ENCODE measurements around the gene NFATC3. TPM values are rescaled to one million over a fixed set of nuclear protein-coding genes. Genes with fewer than 3 reads are reported as not detected.
"Not testable (repeated sequence)": the region's sequence is repeated elsewhere in the genome, so short reads cannot be mapped to it uniquely, and the experiment has no call there.

NFATC3 gene
- total RNA-seq, 1 experiment from 2014 or later = 43.9 TPM

- POLR2A ChIA-PET = interaction anchor here (0.5 kb wide), 1 partner anchor 13 kb away, joined by 3 read pairs; no protein-coding TSS in a partner anchor
- H3K36me3 Mint-ChIP-seq (ENCODE audit: insufficient read depth, unreplicated experiment) = peaks cover 18% of the 10 kb centered on the region
- CTCF ChIA-PET = no interaction called here
- H3K4me3 Mint-ChIP-seq (ENCODE audit: unreplicated experiment) = no peak overlapping the region
- H3K4me1 Mint-ChIP-seq (ENCODE audit: low read depth, unreplicated experiment) = peaks cover 6% of the 10 kb centered on the region
- H3K27me3 Mint-ChIP-seq (ENCODE audit: insufficient read depth, unreplicated experiment) = no peaks in the 10 kb centered on the region
- intact Hi-C loops (cut with micrococcal nuclease; ENCODE audit: unreplicated experiment) = no loop called here
- no peak for TF ChIP-seq CTCF (IDR thresholded peaks at IDR 0.05; ENCODE audit: insufficient read depth in 1 of 2, low read depth in 1 of 2, low read length in 1 of 2, severe bottlenecking in 1 of 2, unreplicated experiment in 1 of 2)
- DNase-seq = no peak
- Histone ChIP-seq H3K4me3 (ENCODE audit: low read depth, low read length) (no peak overlapping the region), H3K36me3 (ENCODE audit: control insufficient read depth, insufficient read depth, low read length) (no peaks in the 10 kb centered on the region; the same call in 1 of the 2 replicates), H3K4me1 (no peaks in the 10 kb centered on the region), H3K27me3 (replicated peaks; ENCODE audit: control insufficient read depth, insufficient read depth, low read length) (no peaks in the 10 kb centered on the region), H3K9me3 (no peaks in the 10 kb centered on the region; the same call in 1 of the 2 replicates)
- no TSS peak for BruUV-seq (replicated peaks)
- H3K9me3 Mint-ChIP-seq (ENCODE audit: unreplicated experiment) = no peaks in the 10 kb centered on the region
- H3K27ac Mint-ChIP-seq (ENCODE audit: unreplicated experiment) = no peak overlapping the region
Measured at GRCh38 chr16:68162413-68162812, 77.2 kb downstream of the NFATC3 start.

DNA sequence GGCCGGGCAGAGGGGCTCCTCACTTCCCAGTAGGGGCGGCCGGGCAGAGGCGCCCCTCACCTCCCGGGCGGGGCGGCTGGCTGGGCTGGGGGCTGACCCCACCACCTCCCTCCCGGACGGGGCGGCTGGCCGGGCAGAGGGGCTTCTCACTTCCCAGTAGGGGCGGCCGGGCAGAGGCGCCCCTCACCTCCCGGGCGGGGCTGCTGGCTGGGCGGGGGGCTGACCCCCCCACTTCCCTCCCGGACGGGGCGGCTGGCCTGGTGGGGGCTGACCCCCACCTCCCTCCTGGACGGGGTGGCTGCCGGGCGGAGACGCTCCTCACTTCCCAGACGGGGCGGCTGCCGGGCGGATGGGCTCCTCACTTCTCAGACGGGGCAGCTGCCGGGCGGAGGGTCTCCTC is 78.1 kb downstream of the NFATC3 start:
- intact Hi-C loops (cut with micrococcal nuclease; ENCODE audit: unreplicated experiment); H3K27me3 Mint-ChIP-seq (ENCODE audit: insufficient read depth, unreplicated experiment); BruUV-seq (replicated peaks); H3K27ac Mint-ChIP-seq (ENCODE audit: unreplicated experiment); H3K4me3 Mint-ChIP-seq (ENCODE audit: unreplicated experiment); POLR2A ChIA-PET; H3K36me3 ChIP-seq (ENCODE audit: control insufficient read depth, insufficient read depth, low read length); CTCF ChIA-PET; H3K4me1 ChIP-seq; DNase-seq; H3K27me3 ChIP-seq (replicated peaks; ENCODE audit: control insufficient read depth, insufficient read depth, low read length); H3K4me3 ChIP-seq (ENCODE audit: low read depth, low read length); H3K4me1 Mint-ChIP-seq (ENCODE audit: low read depth, unreplicated experiment); H3K9me3 Mint-ChIP-seq (ENCODE audit: unreplicated experiment); H3K9me3 ChIP-seq: not testable (repeated sequence)
- H3K36me3 Mint-ChIP-seq (ENCODE audit: insufficient read depth, unreplicated experiment) = peaks cover 18% of the 10 kb centered on the region

DNA sequence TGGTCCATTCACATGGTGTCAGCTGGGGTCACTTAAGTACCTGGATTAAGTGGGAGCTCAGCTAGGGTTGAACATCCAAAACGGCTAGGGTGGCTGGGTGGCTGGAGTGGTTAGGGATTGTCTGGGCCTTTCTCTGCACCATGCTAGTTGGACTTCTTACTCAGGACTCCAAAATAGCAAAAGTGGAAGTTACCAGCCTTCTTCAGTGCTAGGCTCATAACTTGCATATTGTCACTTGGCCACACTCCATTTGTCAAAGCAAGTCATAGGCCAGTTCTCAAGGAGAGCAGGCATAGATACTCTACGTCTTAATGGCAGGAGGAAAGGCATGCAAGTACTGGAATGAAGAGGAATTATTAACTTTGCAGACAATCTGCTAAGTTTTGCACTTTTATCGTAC is 81.1 kb downstream of the NFATC3 start:
- intact Hi-C loops (cut with micrococcal nuclease; ENCODE audit: unreplicated experiment) = no loop called here
- no peak overlapping the region for H3K4me3 Mint-ChIP-seq (ENCODE audit: unreplicated experiment)
- ChIA-PET CTCF (no interaction called here), POLR2A (interaction anchor here (0.5 to 0.6 kb wide), 2 partner anchors 51 to 135 kb away, joined by 3 to 4 read pairs; no protein-coding TSS in a partner anchor)
- no peak for TF ChIP-seq CTCF (IDR thresholded peaks at IDR 0.05; ENCODE audit: insufficient read depth in 1 of 2, low read depth in 1 of 2, low read length in 1 of 2, severe bottlenecking in 1 of 2, unreplicated experiment in 1 of 2)
- no peak overlapping the region for H3K27ac Mint-ChIP-seq (ENCODE audit: unreplicated experiment)
- H3K9me3 Mint-ChIP-seq (ENCODE audit: unreplicated experiment) = no peaks in the 10 kb centered on the region
- no peaks in the 10 kb centered on the region for H3K27me3 Mint-ChIP-seq (ENCODE audit: insufficient read depth, unreplicated experiment)
- peaks cover 16% of the 10 kb centered on the region for H3K36me3 Mint-ChIP-seq (ENCODE audit: insufficient read depth, unreplicated experiment)
- Histone ChIP-seq H3K27me3 (replicated peaks; ENCODE audit: control insufficient read depth, insufficient read depth, low read length) (no peaks in the 10 kb centered on the region), H3K4me3 (ENCODE audit: low read depth, low read length) (no peak overlapping the region), H3K4me1 (no peaks in the 10 kb centered on the region), H3K9me3 (no peaks in the 10 kb centered on the region; the same call in 1 of the 2 replicates), H3K36me3 (ENCODE audit: control insufficient read depth, insufficient read depth, low read length) (no peaks in the 10 kb centered on the region; the same call in 1 of the 2 replicates)
- H3K4me1 Mint-ChIP-seq (ENCODE audit: low read depth, unreplicated experiment) = peaks cover 6% of the 10 kb centered on the region
- no peak for DNase-seq
- BruUV-seq (replicated peaks) = no TSS peak
